Panc1 (cell line): ENCODE results near the gene CNTN4. TPM values are rescaled to one million over a fixed set of nuclear protein-coding genes. Genes with fewer than 3 reads are reported as not detected.

Experiments
- ATAC-seq: fragments of 200-7000 bp; cut with Tn5 transposase; 2 replicates; pipeline ENCODE4 v1.9.1; 2020; ENCODE audit warnings: mild to moderate bottlenecking, moderate library complexity
- BruUV-seq: library from RNA; stranded (reverse); fragments of 400-500 nt; replicated peaks from 2 replicates; lab custom pipeline; 2021; lab: Mats Ljungman, UMichigan
- CTCF ChIA-PET: fragments of 300-600 bp; sonication (Branson Sonifier 250); formaldehyde crosslinking; loops from one replicate; lab custom pipeline; 2022; ENCODE audit warnings: antibody characterized with exemption; lab: Charles Lee
- POLR2A ChIA-PET: fragments of 300-600 bp; sonication (Branson Sonifier 250); formaldehyde crosslinking; loops from one replicate; lab custom pipeline; 2022; ENCODE audit warnings: antibody characterized with exemption; lab: Charles Lee
- DNase-seq: peaks from one replicate; pipeline ENCODE4 v3.0.0-alpha.2; 2010; ENCODE audit warnings: low read depth, low spot score
- H3K27ac ChIP-seq: 2 replicates; pipeline ENCODE4 v1.5.1; 2011; ENCODE audit warnings: mild to moderate bottlenecking, low read length, inconsistent platforms
- H3K27me3 ChIP-seq: fragments of 200-500 bp; sonication (Bioruptor generic); 2 replicates; pipeline ENCODE4 v1.6.0; 2014; ENCODE audit warnings: low read length, inconsistent platforms; ENCODE audit not compliant: control insufficient read depth, insufficient read depth
- H3K36me3 ChIP-seq: fragments of 200-500 bp; sonication (Bioruptor generic); 2 replicates; pipeline ENCODE4 v1.5.1; 2014; ENCODE audit warnings: inconsistent platforms, mild to moderate bottlenecking, low read length, moderate library complexity; ENCODE audit not compliant: control insufficient read depth, insufficient read depth
- H3K4me1 ChIP-seq: 2 replicates; pipeline ENCODE4 v1.5.1; 2011; ENCODE audit warnings: inconsistent platforms, mild to moderate bottlenecking, low read length, moderate library complexity; ENCODE audit not compliant: control insufficient read depth, insufficient read depth
- H3K4me3 ChIP-seq, 2 experiments: 2 replicates each; pipeline ENCODE4 v1.5.1; 2011 to 2012; ENCODE audit warnings: low read depth in 2 of 2, low read length in 2 of 2, mild to moderate bottlenecking in 2 of 2, inconsistent platforms in 1 of 2, moderate library complexity in 1 of 2
- H3K9me3 ChIP-seq: fragments of 200-500 bp; sonication (Bioruptor generic); 2 replicates; pipeline ENCODE4 v1.5.1; 2014; ENCODE audit warnings: low read depth, mild to moderate bottlenecking, inconsistent platforms, low read length, moderate library complexity; ENCODE audit not compliant: control insufficient read depth, insufficient read depth
- POLR2AphosphoS5 ChIP-seq: IDR thresholded peaks from 2 replicates; pipeline ENCODE4 v1.6.1; 2012; ENCODE audit warnings: mild to moderate bottlenecking, low read depth, low read length, moderate library complexity
- SIN3A ChIP-seq: IDR thresholded peaks from 2 replicates; pipeline ENCODE4 v1.6.1; 2012; ENCODE audit warnings: low read depth, mild to moderate bottlenecking, low read length, moderate library complexity, borderline replicate concordance; ENCODE audit not compliant: insufficient read depth
- TCF7L2 ChIP-seq: IDR thresholded peaks from 2 replicates; pipeline ENCODE4 v1.6.1; 2011; ENCODE audit warnings: mild to moderate bottlenecking, low read depth, low read length, inconsistent platforms
- in situ Hi-C: cut with HindIII; loops from 2 replicates; pipeline ENCODE4 v1.10.0; 2016; ENCODE audit warnings: low sequenced_read_pairs, low pct_unique_long_range_greater_than_20kb
- intact Hi-C: fragments of 100-400 bp; cut with micrococcal nuclease; formaldehyde crosslinking; loops from one replicate; pipeline ENCODE4 v1.10.0; 2022; ENCODE audit not compliant: unreplicated experiment
- total RNA-seq: library from RNA; stranded (reverse); gene quantifications from one replicate; pipeline ENCODE4 v1.2.1, GENCODE V29; 2021; ENCODE audit not compliant: unreplicated experiment
- TF ChIP-seq, protein P1 (sequence below): fragments of 450-650 bp; IDR thresholded peaks from 2 replicates; pipeline ENCODE4 v1.5.1; 2017; ENCODE audit warnings: mild to moderate bottlenecking
- TF ChIP-seq, protein P2 (sequence below), 2 experiments: IDR thresholded peaks; 2 replicates each; pipeline ENCODE4 v1.6.1; 2011 to 2012; ENCODE audit warnings: low read depth in 2 of 2, control low read depth in 1 of 2, low read length in 1 of 2, mild to moderate bottlenecking in 1 of 2, moderate library complexity in 1 of 2; ENCODE audit not compliant: insufficient read depth in 1 of 2

The CNTN4 gene
- total RNA-seq, 1 experiment from 2014 or later, result not detected

DNA sequence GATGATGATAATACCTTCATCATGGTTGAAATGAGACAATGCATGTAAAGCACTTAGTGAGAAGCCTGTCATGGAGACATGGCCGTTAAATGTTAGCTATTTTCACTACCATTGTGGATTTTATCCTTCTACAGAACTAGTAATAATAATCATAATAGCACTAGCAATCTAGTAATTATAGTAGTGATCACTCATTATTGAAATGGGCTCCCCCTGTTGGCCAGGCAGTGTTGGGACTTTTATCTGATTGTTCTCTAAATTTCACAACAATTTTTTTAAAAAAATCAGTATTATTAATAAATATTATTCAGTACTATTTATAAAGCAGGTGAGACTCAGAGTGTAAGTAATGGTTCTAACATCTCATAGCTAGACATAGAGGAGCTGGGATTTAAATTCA, 615.3 kb downstream of the CNTN4 start:
- in situ Hi-C loops (no loop called here), intact Hi-C loops (no loop called here)
- H3K27ac ChIP-seq, result no peak overlapping the region
- BruUV-seq, result no TSS peak
- no peaks in the 10 kb centered on the region for H3K36me3 ChIP-seq
- TF ChIP-seq, protein P1, sequence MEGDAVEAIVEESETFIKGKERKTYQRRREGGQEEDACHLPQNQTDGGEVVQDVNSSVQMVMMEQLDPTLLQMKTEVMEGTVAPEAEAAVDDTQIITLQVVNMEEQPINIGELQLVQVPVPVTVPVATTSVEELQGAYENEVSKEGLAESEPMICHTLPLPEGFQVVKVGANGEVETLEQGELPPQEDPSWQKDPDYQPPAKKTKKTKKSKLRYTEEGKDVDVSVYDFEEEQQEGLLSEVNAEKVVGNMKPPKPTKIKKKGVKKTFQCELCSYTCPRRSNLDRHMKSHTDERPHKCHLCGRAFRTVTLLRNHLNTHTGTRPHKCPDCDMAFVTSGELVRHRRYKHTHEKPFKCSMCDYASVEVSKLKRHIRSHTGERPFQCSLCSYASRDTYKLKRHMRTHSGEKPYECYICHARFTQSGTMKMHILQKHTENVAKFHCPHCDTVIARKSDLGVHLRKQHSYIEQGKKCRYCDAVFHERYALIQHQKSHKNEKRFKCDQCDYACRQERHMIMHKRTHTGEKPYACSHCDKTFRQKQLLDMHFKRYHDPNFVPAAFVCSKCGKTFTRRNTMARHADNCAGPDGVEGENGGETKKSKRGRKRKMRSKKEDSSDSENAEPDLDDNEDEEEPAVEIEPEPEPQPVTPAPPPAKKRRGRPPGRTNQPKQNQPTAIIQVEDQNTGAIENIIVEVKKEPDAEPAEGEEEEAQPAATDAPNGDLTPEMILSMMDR, result peak; percentile 7; the same call in 1 of the 2 replicates
- no peak for TF ChIP-seq SIN3A
- H3K9me3 ChIP-seq, result no peaks in the 10 kb centered on the region
- DNase-seq (no peak), ATAC-seq (no peak)
- H3K4me3 ChIP-seq, result no peak overlapping the region
- H3K27me3 ChIP-seq, result no peaks in the 10 kb centered on the region
- ChIA-PET POLR2A (no interaction called here), CTCF (no interaction called here)
- no peaks in the 10 kb centered on the region for H3K4me1 ChIP-seq

DNA sequence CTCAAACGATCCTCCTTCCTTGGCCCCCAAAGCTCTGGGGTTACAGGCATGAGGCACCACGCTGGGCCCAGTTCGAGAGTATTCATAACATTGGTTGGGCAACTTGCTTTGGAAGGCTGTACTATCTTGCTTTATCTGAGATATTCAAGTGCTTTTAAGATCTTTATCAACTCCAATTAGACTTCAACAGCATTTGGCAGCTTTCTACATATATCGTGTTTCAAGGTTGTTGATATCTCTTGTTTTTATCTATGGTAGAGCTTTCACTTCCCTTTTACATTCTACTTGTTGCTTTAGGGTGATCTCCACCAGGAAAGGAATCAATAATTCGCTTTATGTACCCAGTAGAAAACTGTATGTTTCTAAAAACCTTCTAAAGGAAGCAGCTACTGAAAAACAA, 616.2 kb downstream of the CNTN4 start:
- Histone ChIP-seq H3K9me3 (no peaks in the 10 kb centered on the region), H3K27me3 (no peaks in the 10 kb centered on the region), H3K36me3 (no peaks in the 10 kb centered on the region), H3K4me3 (no peak overlapping the region), H3K4me1 (no peaks in the 10 kb centered on the region), H3K27ac (no peak overlapping the region)
- DNase-seq (no peak), ATAC-seq (no peak)
- POLR2A ChIA-PET, result no interaction called here
- intact Hi-C loops, result no loop called here
- TF ChIP-seq, protein P1, result no peak
- TF ChIP-seq, protein P2, sequence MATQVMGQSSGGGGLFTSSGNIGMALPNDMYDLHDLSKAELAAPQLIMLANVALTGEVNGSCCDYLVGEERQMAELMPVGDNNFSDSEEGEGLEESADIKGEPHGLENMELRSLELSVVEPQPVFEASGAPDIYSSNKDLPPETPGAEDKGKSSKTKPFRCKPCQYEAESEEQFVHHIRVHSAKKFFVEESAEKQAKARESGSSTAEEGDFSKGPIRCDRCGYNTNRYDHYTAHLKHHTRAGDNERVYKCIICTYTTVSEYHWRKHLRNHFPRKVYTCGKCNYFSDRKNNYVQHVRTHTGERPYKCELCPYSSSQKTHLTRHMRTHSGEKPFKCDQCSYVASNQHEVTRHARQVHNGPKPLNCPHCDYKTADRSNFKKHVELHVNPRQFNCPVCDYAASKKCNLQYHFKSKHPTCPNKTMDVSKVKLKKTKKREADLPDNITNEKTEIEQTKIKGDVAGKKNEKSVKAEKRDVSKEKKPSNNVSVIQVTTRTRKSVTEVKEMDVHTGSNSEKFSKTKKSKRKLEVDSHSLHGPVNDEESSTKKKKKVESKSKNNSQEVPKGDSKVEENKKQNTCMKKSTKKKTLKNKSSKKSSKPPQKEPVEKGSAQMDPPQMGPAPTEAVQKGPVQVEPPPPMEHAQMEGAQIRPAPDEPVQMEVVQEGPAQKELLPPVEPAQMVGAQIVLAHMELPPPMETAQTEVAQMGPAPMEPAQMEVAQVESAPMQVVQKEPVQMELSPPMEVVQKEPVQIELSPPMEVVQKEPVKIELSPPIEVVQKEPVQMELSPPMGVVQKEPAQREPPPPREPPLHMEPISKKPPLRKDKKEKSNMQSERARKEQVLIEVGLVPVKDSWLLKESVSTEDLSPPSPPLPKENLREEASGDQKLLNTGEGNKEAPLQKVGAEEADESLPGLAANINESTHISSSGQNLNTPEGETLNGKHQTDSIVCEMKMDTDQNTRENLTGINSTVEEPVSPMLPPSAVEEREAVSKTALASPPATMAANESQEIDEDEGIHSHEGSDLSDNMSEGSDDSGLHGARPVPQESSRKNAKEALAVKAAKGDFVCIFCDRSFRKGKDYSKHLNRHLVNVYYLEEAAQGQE (IDR thresholded peaks at IDR 0.05; ENCODE audit: insufficient read depth in 1 of 2, low read depth in 2 of 2, low read length in 1 of 2), result no peak
- no peak for TF ChIP-seq POLR2AphosphoS5
- TF ChIP-seq TCF7L2, result no peak
- TF ChIP-seq SIN3A, result no peak
- CTCF ChIA-PET, result no interaction called here
- in situ Hi-C loops, result no loop called here
- BruUV-seq, result no TSS peak
